Stimulated activated CD4-positive, alpha-beta T cell treated with anti-CD3 and anti-CD28 coated beads, Interleukin-4, amount 100 ng/mL, for 48 hours (primary cell): Measurements from ENCODE around the gene EXOSC2.

ENCODE experiments used
- DNase-seq, 2 donors: peaks; one replicate each; pipeline ENCODE4 v3.0.0-alpha.2; 2020; ENCODE audit warnings: low read depth in 2 of 2

Gene EXOSC2

DNA sequence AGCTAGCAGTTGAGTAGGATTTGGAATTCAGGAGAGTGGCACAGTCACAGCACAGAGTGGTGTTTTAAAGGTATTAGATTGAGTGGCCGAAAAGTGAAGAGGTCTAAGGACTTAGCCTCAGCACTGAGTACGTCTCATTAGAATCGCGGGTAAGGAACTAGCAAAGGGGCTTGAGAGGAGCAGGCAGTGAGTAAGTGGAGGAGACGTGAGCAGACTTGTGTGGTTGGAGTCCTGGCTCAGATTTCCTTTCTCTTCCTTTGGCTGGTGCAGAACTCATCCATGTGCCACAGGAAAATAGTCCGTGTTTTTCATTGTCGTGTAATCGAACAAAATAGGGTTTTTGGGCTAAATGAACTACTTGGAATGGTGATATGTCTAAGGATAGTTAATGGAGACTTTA lies 3.4 kb downstream of the EXOSC2 start:
- DNase-seq: no peak

DNA sequence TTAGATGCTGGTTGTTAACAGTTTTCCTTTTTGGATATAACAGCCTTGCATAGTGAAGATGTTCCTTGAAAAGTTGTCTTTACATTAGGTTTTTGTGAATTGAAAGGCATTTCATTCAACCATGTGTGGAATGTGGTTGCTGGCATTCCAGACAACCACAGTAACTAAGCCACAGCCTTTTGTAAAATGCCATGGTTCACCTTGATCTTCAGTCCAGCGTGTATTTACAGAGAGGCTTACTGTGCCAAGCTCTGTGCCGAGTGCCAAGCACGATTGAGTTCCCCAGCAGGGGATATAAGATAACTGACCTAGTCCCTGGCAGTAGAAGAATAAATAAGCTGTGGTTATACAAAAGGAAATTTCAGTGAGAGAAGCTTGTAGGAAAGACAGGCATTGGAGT lies 4.9 kb downstream of the EXOSC2 start:
- DNase-seq: no peak

DNA sequence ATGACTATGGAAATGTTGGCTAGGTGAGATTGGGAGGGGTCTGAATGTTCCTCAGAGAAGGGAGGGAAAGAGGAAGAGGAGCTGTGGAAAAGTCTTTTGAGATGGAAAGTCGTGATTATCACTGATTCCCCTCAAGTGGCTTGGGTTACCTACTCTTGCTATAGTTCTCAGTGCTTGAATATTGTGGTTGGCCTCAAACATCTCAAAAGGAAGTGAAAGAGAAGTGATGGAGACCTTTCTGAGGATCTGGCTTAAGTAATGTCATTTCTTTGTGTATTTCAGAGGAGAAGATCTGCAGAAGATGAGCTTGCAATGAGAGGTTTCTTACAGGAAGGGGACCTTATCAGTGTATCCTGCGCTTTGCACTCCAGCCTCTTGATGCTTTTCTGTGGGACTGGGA lies 5.5 kb downstream of the EXOSC2 start:
- no peak for DNase-seq

GRCh38 chr9:130701059-130702022 lies 7.8 kb downstream of the EXOSC2 start:
- peak; percentile 72 to 74 for DNase-seq

DNA sequence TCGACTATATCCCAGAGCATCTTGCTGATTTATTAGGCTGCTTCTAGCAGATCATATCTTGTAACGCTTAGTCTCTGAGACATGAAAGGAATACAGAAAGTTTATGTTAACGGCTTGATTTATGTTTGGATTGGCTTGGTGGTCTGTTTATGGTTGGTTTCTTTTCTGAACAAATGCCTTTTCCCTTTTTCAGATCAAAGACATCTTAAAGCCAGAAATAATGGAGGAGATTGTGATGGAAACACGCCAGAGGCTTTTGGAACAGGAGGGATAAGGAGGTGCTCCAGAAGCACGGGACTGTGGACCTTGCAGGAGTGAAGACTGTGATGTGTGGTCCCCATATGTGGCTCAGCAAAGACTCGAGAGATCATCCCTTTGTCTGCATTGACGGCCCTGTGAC lies 9.9 kb downstream of the EXOSC2 start:
- DNase-seq: no peak

DNA sequence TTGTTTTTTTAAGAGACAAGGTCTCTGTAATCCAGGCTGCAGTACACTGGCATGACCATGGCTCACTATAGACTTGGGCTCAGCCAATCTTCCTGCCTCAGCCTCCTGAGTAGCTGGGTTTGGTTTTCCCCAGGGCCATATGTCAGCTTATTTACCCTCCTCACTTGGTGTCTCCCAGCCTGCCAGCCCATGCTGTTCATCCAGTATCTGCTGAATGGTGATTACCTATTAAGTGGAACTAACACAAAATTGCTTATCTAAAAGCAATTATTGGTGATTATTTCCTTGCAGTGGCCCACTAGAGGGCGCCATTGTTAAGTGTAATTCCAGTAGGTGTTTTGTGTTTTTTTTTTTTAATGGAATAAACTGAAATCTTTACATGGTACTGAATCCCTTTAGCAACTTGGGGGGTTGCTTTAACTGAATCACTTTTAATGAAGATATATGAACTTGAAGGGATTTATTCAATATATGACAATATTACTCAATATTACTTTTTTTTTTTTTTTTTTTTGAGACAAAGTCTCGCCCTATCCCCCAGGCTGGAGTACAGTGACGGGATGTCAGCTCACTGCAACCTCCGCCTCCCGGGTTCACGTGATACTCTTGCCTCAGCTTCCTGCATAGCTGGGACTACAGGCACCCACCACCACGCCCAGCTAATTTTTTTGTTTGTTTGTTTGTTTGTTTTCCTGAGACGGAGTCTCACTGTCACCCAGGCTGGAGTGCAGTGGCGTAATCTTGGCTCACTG lies 13.8 kb downstream of the EXOSC2 start:
- DNase-seq: peak; percentile 62 to 68

DNA sequence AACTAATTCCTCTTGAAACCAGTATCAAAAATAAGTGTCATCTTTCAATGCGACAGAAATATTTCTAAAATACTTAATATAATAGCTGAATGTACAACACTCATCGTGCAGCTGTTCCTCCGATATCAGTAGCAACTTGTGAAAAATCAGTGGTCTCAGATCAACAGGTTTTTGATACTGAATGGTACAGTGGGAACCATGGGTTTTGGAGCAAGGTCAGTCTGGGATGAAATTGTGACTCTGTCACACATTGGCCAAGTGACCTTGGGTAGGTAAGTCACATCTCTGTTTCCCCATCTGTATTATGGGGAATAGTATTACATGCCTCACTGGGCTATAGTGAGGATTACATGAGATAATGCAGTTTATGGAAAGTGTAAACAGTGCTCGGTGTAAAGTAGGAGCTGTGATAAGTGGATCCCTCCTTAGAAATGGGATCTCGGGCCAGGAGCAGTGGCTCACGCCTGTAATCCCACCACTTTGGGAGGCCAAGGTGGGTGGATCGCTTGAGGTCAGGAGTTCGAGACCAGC lies 17.3 kb downstream of the EXOSC2 start:
- DNase-seq: no peak

DNA sequence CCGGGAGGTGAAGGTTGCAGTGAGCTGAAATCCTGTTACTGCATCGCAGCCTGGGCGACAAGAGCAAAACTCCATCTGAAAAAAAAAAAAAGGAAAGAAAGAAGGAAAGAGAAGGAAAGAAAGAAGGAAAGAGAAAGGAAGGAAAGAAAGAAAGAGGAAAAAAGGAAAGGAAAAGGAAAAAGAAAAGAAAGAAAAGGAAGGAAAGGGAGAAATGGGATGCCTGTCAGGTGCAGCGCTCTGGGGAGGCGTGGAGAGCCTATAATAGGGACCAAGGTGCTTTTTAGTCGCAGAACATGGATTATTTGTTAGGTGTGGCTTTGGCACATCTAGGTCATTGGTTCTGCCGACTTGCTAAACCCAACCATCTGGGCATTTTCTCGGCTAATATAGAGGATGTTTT lies 17.9 kb downstream of the EXOSC2 start:
- DNase-seq: no peak

GRCh38 chr9:130712564-130713285 lies 19.1 kb downstream of the EXOSC2 start:
- DNase-seq: peak; percentile 91 to 95

GRCh38 chr9:130713286-130713960 lies 19.8 kb downstream of the EXOSC2 start:
- DNase-seq: no peak

DNA sequence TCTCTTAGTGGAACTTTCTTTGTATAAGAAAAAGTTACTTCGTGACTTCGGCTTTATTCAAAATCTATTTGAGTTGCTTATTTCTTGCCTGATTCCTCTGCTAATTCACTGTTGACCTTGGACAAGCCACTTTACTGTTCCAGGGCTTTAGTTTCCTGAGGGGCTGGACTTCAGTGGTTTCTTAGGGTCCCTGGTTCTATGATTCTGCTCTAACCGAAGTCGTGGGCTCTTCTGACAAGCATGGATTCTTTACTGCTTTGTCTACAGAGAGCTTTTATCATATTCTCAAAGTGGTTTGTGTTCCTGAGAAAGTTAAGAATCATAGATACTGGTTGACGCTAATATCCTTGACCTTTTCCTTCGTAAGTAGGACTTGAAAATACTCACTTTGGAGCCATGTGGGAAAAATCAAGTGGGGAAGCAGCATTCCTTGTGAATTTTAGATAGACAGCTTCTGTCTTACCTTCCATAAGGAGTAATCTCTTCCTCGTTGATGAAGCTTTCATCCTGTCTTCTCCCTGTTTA lies 21.1 kb downstream of the EXOSC2 start:
- DNase-seq: no peak

GRCh38 chr9:130715270-130715669 lies 21.7 kb downstream of the EXOSC2 start:
- DNase-seq: no peak

GRCh38 chr9:130718562-130718961 lies 25.0 kb downstream of the EXOSC2 start:
- no peak for DNase-seq

- DNase-seq: no peak
Observed at GRCh38 chr9:130720762-130721161, 27.2 kb downstream of the EXOSC2 start.

DNA sequence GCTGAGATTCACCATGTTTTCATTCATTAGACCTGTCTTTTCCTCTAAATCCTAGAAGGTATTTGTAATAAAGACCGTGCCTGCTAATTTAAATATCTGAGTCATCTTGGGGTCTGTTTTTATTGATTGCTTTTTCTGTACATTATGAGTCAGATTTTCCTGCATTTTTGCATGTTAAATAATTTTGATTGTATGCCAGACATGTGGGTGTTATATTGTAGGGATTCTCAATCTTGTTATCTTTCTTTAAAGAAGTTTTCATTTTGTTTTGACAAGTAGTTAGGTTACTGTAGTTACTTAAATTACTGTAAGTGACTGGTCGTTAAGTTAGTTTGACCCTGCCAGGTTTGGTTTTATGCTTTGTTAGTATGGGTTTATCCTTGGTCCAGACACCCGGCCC lies 35.1 kb downstream of the EXOSC2 start:
- DNase-seq: no peak

DNA sequence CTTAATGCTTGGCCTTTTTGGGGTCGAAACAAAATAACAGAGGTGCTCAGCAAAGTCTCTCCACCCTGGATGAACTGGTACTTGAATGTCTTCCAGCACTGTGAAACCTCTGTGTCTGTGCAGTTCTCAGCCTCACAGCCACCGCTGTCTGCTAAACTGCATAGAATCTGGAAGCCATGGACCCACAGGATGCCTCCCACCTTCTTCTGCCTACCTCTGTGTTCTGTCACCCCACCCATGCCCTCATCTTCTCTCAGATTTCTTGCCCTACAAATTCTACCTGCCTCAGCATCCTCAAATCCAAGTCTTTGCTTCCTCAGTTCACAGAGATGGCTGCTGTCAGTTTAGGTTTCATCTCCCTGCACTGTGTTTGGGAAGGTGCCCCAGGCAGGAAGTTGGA lies 35.6 kb downstream of the EXOSC2 start:
- no peak for DNase-seq

GRCh38 chr9:130731355-130731754 lies 37.8 kb downstream of the EXOSC2 start:
- DNase-seq: no peak

GRCh38 chr9:130732136-130732535 lies 38.6 kb downstream of the EXOSC2 start:
- DNase-seq: no peak

- no peak for DNase-seq
Observed at GRCh38 chr9:130732793-130733221, 39.2 kb downstream of the EXOSC2 start.

DNA sequence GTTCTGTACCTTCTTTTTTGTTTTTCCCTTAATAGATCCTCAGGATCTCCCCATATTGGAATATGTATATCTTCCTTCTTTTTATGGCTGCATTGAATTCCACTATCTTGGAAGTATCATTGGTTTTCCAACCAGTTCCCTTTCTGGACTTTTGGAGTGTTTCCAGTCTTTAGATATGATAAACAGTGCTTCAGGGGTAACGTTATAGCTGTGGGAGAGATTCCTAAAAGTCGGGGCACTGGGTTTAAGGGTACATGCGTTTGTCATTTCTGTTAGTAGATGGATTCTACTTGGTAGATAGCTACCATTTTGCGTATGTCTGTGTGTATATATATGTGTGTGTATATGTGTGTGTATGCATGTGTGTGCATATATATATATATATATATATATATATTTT lies 42.0 kb downstream of the EXOSC2 start:
- DNase-seq: no peak

DNA sequence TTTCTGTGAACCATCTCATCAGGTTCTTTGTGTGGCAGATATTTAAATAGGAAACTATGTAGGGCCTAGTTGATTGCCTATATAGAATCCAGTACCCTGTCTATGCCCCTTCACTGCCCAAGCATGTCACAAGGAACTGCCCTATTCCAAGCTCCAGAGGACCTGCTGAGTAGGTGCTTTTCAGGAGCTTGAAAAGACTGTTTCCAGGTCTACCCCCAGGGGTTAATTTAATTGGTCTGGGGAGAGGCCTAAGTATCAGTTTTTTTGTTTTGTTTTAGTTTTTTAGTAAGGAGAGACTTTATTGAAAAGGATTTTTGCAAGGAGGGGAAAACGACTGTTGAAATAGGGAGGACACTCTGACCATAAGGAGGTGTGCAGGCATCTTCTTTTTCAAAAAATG lies 43.3 kb downstream of the EXOSC2 start:
- DNase-seq: no peak
